Esophagus muscularis mucosa (tissue), 4 donors: Measurements from ENCODE around the gene CCDC102B.

Source experiments
- CTCF ChIP-seq, 3 experiments: fragments of 200-600 bp in 2 of 3; fragments of 450-650 bp in 1 of 3; sonication (generic) in 2 of 3; IDR thresholded peaks; one replicate each; pipeline ENCODE4 v1.5.1; 2017 to 2019; ENCODE audit warnings: antibody characterized with exemption in 3 of 3, mild to moderate bottlenecking in 2 of 3, moderate library complexity in 1 of 3
- EP300 ChIP-seq: sonication (generic); formaldehyde crosslinking; IDR thresholded peaks from one replicate; pipeline ENCODE4 v1.6.1; 2017; ENCODE audit warnings: antibody characterized with exemption
- POLR2A ChIP-seq: fragments of 450-650 bp; IDR thresholded peaks from one replicate; pipeline ENCODE4 v1.6.1; 2017; ENCODE audit warnings: antibody characterized with exemption, moderate library complexity, mild to moderate bottlenecking, low read depth
- POLR2AphosphoS5 ChIP-seq, 2 donors: sonication (generic); formaldehyde crosslinking; IDR thresholded peaks; one replicate each; pipeline ENCODE4 v1.6.1; 2017; ENCODE audit warnings: antibody characterized with exemption in 2 of 2

DNA sequence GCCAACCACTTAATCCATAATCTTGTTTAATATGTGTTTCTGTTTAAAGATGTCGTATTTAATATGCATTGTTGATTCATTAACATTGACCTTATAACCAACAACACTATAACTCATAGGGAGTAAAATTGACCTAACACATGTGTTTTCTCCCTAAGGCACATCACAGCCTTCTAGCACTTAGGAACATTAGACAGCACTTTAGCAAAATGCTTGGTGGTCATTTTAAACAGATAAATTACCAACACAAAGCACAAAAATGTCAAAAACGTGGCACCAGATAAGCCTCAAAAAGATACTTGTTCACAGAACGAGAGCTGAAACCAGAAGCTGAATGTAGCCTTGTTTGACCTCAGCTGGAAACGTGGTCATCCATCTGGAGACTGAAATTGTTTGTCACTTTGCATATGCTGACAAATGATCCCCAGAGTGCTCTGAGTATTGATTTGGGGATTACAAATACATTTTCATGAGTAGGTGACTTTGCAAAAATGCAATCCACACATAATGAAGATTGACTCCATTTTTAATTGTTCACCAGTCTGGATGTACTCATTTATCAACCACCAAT lies 139.2 kb downstream of the CCDC102B start:
- TF ChIP-seq CTCF (IDR thresholded peaks at IDR 0.05) (no peak), POLR2A (no peak), EP300 (no peak), POLR2AphosphoS5 (IDR thresholded peaks at IDR 0.05) (no peak)
